Fibroblast of pulmonary artery (primary cell): ENCODE results near the gene BAIAP3.

Experiments
- DNase-seq: peaks from one replicate; pipeline ENCODE4 v3.0.0-alpha.2; 2010; ENCODE audit warnings: low read depth
- H3K4me3 ChIP-seq: replicated peaks from 2 replicates; pipeline ENCODE4 v1.5.1; 2011; ENCODE audit warnings: low read depth, mild to moderate bottlenecking, control low read depth, low read length, moderate library complexity
- TF ChIP-seq, protein P1 (sequence below): IDR thresholded peaks from 2 replicates; pipeline ENCODE4 v1.5.1; 2011; ENCODE audit warnings: mild to moderate bottlenecking, control low read depth, low read length, inconsistent platforms; ENCODE audit errors: missing control alignments

The BAIAP3 gene

GRCh38 chr16:1389762-1390161 is 56.3 kb downstream of the BAIAP3 start:
- DNase-seq: no peak
- TF ChIP-seq, protein P1, sequence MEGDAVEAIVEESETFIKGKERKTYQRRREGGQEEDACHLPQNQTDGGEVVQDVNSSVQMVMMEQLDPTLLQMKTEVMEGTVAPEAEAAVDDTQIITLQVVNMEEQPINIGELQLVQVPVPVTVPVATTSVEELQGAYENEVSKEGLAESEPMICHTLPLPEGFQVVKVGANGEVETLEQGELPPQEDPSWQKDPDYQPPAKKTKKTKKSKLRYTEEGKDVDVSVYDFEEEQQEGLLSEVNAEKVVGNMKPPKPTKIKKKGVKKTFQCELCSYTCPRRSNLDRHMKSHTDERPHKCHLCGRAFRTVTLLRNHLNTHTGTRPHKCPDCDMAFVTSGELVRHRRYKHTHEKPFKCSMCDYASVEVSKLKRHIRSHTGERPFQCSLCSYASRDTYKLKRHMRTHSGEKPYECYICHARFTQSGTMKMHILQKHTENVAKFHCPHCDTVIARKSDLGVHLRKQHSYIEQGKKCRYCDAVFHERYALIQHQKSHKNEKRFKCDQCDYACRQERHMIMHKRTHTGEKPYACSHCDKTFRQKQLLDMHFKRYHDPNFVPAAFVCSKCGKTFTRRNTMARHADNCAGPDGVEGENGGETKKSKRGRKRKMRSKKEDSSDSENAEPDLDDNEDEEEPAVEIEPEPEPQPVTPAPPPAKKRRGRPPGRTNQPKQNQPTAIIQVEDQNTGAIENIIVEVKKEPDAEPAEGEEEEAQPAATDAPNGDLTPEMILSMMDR: no peak

DNA sequence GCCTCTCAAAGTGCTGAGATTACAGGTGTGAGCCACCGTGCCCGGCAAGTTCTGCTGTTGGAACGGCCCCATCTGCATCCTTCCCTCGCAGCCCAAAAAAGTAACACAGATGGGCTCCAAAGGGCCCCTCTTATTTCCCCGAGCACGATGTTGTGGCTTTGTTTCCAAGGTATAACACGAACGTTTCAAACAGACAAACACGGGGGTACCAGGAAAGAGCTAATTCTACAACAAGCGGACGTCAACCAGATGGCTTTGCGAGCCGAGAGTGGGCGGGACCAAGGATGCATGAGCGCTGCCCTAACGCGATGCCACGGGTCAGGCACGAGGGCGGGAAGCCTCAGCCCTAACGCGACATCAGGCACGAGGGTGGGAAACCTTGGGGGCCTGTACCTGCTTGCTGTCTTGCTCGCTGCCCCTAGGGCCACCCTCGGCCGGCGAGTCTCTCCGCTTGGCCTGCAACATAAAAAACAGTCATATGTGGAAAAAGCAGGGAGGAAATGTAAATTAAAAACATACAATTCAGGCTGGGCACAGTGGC is 56.9 kb downstream of the BAIAP3 start:
- DNase-seq: no peak
- TF ChIP-seq, protein P1: no peak
- no peak overlapping the region for H3K4me3 ChIP-seq

More at GRCh38 chr16:1389762-1390161, 56.3 kb downstream of the BAIAP3 start:
- no peak overlapping the region for H3K4me3 ChIP-seq

DNA sequence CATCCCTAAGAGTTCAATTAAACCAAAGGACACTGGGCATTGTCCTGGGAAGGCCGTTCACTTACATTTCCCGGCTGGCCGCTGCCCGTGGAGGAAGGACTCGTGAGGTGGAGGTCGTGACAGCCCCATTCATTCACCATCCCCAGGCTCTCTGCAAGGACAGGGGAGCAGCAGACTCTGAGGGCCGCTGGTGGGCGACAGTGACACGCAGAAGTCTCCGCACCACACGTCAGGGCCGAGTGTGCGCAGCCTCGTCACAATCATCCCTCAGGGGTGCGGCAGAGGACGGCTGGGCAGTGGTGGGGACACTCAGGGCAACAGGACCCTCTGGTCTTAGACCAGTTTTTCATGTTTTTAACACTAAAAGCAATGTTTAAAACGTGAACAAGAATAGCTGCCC is 59.4 kb downstream of the BAIAP3 start:
- H3K4me3 ChIP-seq: no peak overlapping the region
- DNase-seq: no peak
- TF ChIP-seq, protein P1: no peak

DNA sequence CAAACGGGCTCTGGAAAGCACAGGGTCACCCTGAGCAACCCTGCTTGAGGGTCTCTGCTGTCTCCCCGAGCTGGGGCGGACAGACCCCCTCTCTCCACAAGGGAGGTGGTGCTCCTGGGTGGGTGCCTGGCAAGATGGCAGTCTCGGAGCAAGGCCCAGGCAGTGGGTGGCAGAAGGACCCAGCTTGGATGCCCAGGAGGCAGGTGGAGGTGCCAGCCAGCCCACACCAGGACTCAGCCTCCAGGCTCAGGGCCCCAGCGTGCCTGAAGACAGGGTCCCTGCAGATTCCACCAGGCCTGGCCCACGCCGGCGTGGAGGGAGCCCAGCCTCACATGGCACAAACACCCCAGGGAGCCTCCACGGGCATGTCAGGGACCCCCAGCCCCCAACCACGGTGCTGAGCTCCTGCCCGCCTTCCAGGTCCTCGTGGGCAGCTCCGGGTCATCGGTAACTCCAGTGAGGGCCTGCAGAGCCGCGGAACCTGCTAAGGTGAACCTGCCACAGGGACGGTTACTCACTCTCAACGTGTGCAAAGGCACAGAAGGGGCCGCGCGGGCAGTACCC is 60.2 kb downstream of the BAIAP3 start:
- no peak overlapping the region for H3K4me3 ChIP-seq
- TF ChIP-seq, protein P1: no peak
- DNase-seq: no peak

GRCh38 chr16:1394367-1394951 is 61.0 kb downstream of the BAIAP3 start:
- DNase-seq: no peak
- TF ChIP-seq, protein P1: no peak
- H3K4me3 ChIP-seq: no peak overlapping the region

- no peak for DNase-seq
- TF ChIP-seq, protein P1: no peak
- no peak overlapping the region for H3K4me3 ChIP-seq
Observed at GRCh38 chr16:1395444-1396031, 62.1 kb downstream of the BAIAP3 start.

DNA sequence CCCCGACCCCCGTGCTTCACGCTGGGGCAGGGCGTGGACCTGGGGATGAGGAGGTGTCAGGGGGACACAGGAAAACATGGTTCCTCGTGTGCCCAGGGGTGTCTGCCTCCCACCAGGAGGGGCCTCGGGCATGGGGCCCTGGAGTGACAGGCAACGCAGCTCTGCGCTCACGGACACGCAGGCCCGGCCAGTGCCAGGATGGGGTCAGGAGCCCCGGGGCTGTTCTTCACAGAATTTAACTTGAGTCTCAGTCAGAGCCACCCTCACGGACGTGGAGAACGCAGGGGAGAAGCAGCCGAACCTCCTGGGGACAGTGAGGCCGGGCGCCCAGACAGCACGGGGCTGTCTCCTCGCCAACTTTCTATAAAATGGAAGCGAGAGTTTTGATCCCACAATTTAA is 64.3 kb downstream of the BAIAP3 start:
- DNase-seq: no peak
- TF ChIP-seq, protein P1: no peak
- no peak overlapping the region for H3K4me3 ChIP-seq
